NOMO-1 treated with dmso at 0.1 percent for 144 hours (cell line): ENCODE data around the gene BBX.
"Not testable (repeated sequence)": the region's sequence is repeated elsewhere in the genome, so short reads cannot be mapped to it uniquely, and the experiment has no call there.

Source experiments
- DNase-seq: peaks from one replicate; lab custom pipeline; 2025; ENCODE audit not compliant: unreplicated experiment; lab: John Stamatoyannopoulos, UW

Gene BBX

GRCh38 chr3:107680698-107681097 is 157.9 kb downstream of the BBX start:
- DNase-seq: no peak

DNA sequence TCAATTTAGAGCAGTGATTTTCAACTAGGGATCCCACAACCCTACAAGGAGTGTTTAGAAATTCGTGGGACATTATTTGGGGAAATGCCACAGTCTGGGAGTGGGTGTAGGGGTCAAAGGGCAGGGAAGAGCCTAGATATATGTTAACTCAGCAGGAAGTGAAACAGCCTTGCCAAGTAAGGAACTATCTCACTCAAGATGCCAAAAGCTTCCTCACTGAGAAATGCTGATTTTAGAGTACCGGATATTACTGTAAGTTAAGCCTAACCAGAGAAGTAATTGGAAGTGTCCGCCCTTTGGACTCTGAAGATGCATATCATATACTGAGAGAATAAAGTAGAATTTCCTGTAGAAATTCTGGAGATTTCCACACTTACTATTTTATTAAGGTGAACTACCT is 158.6 kb downstream of the BBX start:
- peak; percentile 61 for DNase-seq

DNA sequence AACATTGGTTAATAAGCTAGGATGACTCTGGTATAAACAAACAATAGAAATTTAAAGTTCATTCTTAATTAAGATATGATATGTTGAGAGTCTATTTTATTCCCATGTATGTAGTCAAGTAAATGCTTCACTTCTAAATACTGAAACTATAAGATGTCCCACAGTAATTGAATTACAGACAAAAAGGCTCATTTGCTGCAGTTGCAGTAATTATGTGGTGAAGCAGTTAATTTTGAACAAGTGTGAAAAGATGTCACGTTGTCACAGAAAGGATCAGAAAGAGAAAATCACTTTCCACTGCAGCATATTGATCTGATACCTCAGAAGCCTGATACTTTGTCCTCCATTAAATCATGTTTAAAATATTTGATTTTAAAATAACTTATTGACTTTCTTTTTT is 159.8 kb downstream of the BBX start:
- DNase-seq: no peak

GRCh38 chr3:107683447-107683846 is 160.7 kb downstream of the BBX start:
- no peak for DNase-seq

DNA sequence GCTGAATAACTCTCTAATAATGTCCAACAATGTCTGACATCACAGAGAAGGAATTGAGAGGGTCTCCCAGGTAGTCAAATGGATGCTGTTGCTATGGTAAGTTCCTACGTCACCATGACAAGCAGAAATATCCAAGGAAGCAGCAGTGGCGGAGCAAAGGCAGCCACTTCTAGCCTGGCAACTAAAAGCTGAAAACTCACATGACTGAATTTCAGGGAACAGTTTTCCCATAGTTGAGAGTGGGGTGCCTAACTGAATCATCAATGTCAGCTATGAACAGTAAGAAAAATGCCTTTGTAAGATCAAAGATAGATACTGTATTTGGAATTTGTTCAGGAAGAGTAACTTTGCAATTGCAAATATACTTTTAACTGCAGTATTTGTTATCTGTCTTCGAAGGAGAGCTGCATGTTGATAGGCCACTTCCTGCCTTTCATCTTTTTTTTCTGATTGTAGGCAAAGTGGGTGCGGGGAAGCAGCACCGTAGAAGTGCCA is 161.7 kb downstream of the BBX start:
- no peak for DNase-seq

GRCh38 chr3:107685383-107685782 is 162.6 kb downstream of the BBX start:
- DNase-seq: no peak

DNA sequence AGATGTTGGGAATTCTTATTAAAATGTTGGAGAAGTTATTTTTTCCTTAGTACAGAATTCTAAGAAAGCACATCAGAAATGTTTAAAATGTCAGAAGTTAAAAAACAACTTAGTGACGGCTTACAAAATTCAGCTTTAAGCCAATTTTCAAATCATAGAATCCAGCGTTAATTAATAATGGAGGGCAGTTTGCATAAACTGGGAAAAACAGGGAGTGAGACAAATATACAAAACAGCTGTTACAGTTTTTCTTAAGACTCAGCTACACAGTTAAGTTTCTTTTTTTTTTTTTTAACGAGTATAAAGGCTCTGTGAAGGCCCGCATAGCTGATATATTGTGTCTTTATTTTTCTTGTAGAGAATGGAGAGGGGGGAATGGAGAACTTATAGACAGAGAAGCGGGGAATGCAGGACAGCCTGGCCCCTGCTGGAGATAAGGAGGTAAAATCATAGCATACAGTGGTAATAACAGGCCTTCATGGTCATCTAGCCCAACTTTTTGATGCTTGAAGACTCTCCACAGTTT is 164.4 kb downstream of the BBX start:
- no peak for DNase-seq

GRCh38 chr3:107689355-107689754 is 166.6 kb downstream of the BBX start:
- DNase-seq: no peak

DNA sequence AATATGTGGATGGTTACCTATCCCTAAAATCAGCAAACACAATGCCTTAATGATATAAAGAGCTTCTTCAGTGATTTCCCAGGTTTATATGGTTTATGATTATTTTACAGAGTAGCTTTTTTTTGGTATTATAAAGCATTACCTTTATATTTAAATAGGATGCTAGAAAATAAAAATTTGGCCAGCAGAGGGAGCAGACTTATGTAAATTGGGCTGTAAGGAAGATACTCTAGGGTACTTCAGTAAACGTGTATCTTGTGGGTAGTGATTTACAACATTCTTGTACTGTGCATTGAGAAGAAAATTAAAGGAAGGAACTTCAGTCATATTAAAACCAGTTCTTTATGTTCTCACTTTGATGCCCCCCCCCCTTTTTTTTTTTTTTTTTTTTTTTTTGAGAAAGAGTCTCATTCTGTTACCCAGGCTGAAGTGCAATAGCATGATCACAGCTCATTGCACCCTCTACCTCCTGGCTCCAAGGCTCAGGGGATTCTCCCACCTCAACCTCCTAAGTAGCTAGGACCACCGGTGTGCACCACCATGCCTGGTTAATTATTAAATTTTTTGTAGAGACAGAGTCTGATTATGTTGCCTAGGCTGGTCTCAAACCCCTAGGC is 167.9 kb downstream of the BBX start:
- no peak for DNase-seq

GRCh38 chr3:107691984-107692383 is 169.2 kb downstream of the BBX start:
- not testable (repeated sequence) for DNase-seq

GRCh38 chr3:107697348-107697747 is 174.6 kb downstream of the BBX start:
- not testable (repeated sequence) for DNase-seq

- DNase-seq: not testable (repeated sequence)
These were observed 175.1 kb downstream of the BBX start for GRCh38 chr3:107697855-107698254.

DNA sequence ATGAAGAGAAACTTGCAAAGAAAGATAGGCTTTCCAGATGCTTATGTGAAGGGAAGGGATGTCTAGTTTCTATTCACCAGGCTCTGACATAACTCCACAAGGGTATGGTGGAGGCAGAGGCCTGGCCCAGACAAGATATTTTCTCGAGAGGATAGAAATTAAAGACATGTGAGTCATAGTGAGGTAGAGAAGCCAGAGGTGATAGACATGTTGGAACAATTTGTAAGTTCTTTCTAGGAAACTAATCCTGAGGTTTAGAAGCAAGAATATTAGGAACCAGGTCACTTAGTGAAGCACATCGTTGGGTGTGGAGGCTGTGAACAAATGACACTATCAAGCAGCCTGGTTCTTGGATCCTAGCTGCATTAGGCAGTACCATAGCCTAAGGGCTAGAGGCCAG is 176.9 kb downstream of the BBX start:
- DNase-seq: no peak

DNA sequence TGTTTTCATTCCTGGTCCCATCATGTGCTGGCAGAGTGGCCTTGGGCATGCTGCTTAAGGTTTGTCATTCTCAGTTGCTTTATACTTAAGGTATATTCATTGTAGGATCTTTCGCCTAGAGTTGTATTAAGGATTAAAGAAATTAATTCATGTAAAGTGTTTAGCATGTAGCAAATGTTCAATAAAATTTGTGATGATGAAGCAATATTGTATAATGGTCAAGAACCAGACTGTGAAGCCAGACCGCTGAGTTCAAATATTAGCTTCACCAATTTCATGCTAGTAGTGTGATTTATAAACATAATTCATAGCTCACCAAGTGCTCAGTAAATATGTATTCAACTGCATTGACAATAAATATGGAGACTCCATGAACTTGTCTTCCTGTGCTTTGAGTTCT is 178.5 kb downstream of the BBX start:
- DNase-seq: no peak

- no peak for DNase-seq
These were observed 181.7 kb downstream of the BBX start for GRCh38 chr3:107704477-107704876.

DNA sequence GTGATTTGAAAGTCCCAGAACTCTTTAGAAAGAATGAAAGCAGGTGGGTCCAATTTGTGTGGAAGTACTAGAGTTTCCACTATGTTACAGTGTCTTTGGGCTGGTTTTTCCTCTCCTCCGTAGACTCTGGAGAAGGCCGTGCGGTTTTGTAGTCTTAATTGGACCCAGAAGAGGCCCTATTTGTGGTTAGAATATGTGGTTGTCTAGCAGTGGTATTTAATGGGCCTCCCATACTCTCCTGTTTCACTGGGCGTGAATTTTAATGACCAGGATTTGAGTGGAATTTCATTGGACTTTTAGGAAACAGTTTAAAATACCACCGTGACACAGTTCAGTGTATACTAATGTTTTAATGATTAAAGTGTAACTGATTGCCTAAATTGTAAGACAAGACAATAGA is 182.3 kb downstream of the BBX start:
- DNase-seq: no peak

GRCh38 chr3:107710851-107711250 is 188.1 kb downstream of the BBX start:
- no peak for DNase-seq

DNA sequence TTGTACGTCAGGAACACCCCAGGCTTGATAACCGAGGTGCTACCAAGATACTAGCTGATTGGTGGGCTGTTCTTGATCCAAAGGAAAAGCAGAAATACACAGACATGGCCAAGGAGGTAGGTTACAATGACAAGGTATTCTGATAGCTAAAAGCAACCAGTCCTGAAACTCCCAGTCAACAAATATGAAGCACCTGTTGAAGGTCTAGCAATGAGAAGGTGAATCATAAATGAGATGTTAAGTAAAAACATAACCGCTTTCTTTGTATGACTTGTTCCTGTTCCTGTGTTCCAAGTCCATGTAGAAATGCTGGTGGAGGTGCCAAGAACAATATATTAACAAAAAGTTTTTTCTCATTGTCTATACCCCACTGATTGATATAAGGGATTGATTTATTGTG is 194.0 kb downstream of the BBX start:
- no peak for DNase-seq

DNA sequence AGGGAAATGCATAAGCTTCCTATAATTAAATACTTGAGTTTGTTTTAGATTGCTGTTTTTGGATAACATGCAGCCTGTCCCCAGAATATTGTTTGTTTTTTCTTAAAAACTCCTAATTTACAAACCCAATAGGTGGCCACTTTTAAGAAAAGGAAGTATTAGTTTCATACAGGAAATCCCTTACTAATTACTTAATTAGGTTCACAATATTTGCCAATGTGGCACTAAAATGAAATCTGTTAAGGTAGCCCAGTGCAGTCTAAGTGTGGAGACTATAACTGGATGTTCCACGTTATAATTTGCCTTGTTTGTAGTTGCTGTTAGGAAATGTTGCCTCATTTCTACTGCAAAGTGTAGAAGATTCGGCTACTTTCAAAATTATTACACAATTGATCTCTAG is 195.8 kb downstream of the BBX start:
- DNase-seq: peak; percentile 70

GRCh38 chr3:107727102-107727501 is 204.3 kb downstream of the BBX start:
- DNase-seq: no peak

- DNase-seq: no peak
These were observed 206.9 kb downstream of the BBX start for GRCh38 chr3:107729686-107730085.

DNA sequence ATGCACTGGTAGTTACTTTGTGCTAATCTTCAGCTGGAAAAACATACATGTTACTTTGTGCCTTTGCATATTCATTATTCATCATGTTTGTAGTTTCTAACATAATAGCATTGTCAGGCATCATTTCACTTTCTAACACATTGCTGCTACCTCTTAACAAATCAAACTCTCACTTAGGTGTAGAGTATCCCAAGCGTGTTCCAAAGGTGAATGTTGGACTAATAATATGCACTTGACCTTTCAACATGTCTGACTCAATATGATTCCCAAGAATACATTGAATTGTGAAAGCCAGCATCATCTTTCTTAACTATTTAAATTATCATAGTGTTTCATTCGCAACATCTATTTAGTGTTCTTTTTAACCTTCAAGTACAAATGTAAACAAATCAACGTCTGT is 211.6 kb downstream of the BBX start:
- DNase-seq: no peak

DNA sequence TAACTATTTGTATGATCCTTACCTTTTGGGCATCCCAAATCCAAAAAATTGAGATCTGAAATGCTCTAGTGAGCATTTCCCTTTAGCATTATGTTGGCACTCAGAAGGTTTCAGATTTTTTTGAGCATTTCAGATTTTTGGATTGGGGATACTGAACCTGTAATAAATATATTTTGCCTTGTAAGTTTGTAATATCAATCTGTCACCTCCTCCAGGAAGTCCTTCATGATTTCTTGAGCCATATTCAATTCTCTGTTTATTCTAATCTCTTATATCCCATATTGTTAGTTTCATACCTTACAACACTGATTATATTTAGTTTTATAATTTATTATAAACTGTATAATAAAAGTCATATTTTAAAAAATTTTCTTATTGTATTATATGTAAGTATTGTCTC is 215.2 kb downstream of the BBX start:
- DNase-seq: no peak
